ENCODE data around the gene MATCAP1. TPM values are rescaled to one million over a fixed set of nuclear protein-coding genes. Genes with fewer than 3 reads are reported as not detected.

MATCAP1 gene
- total RNA-seq, 1 donor from 2014 or later: 145 TPM

- peaks cover 16% of the 10 kb centered on the region for H3K36me3 Mint-ChIP-seq (ENCODE audit: insufficient read depth)
- H3K4me1 Mint-ChIP-seq (ENCODE audit: low read depth): peaks cover 15% of the 10 kb centered on the region
- peak; percentile 75 for DNase-seq (ENCODE audit: low spot score, unreplicated experiment)
- no peak for TF ChIP-seq CTCF (IDR thresholded peaks at IDR 0.05; ENCODE audit: unreplicated experiment)
- H3K27ac Mint-ChIP-seq: peak within 1 kb of the TSS; percentile 71
- no peaks in the 10 kb centered on the region for H3K9me3 Mint-ChIP-seq (ENCODE audit: low read depth)
- H3K4me3 Mint-ChIP-seq (ENCODE audit: low read depth): peak within 1 kb of the TSS; percentile 80
- no peaks in the 10 kb centered on the region for H3K27me3 Mint-ChIP-seq
Observed at GRCh38 chr16:67191995-67192681, 8.4 kb upstream of the MATCAP1 start, which contains the start of gene E2F4. E2F4 (plus strand) TSS chr16:67192155; CDS start chr16:67192228, 73 bp downstream.

- Mint-ChIP-seq H3K4me3 (ENCODE audit: low read depth) (peak overlapping the region; percentile 80), H3K27ac (no peak overlapping the region), H3K36me3 (ENCODE audit: insufficient read depth) (peaks cover 10% of the 10 kb centered on the region), H3K9me3 (ENCODE audit: low read depth) (no peaks in the 10 kb centered on the region), H3K27me3 (no peaks in the 10 kb centered on the region), H3K4me1 (ENCODE audit: low read depth) (peaks cover 15% of the 10 kb centered on the region)
- no peak for TF ChIP-seq CTCF (IDR thresholded peaks at IDR 0.05; ENCODE audit: unreplicated experiment)
- no peak for DNase-seq (ENCODE audit: low spot score, unreplicated experiment)
Observed at GRCh38 chr16:67191411-67191994, 7.7 kb upstream of the MATCAP1 start.

GRCh38 chr16:67190448-67191399 lies 7.0 kb upstream of the MATCAP1 start:
- Mint-ChIP-seq H3K9me3 (ENCODE audit: low read depth) (no peaks in the 10 kb centered on the region), H3K27me3 (no peaks in the 10 kb centered on the region), H3K36me3 (ENCODE audit: insufficient read depth) (peaks cover 4% of the 10 kb centered on the region), H3K4me3 (ENCODE audit: low read depth) (peak overlapping the region; percentile 80), H3K27ac (no peak overlapping the region), H3K4me1 (ENCODE audit: low read depth) (peaks cover 15% of the 10 kb centered on the region)
- no peak for DNase-seq (ENCODE audit: low spot score, unreplicated experiment)
- TF ChIP-seq CTCF (IDR thresholded peaks at IDR 0.05; ENCODE audit: unreplicated experiment): no peak

GRCh38 chr16:67190041-67190440 lies 6.3 kb upstream of the MATCAP1 start, which contains the start of gene EXOC3L1:
EXOC3L1 (minus strand) TSS chr16:67190136; CDS start chr16:67189676, 460 bp downstream.
- TF ChIP-seq CTCF (IDR thresholded peaks at IDR 0.05; ENCODE audit: unreplicated experiment): no peak
- H3K27me3 Mint-ChIP-seq: peaks cover 6% of the 10 kb centered on the region
- no peak within 1 kb of the TSS for H3K27ac Mint-ChIP-seq
- peaks cover 18% of the 10 kb centered on the region for H3K4me1 Mint-ChIP-seq (ENCODE audit: low read depth)
- H3K36me3 Mint-ChIP-seq (ENCODE audit: insufficient read depth): peaks cover 2% of the 10 kb centered on the region
- H3K9me3 Mint-ChIP-seq (ENCODE audit: low read depth): no peaks in the 10 kb centered on the region
- no peak within 1 kb of the TSS for H3K4me3 Mint-ChIP-seq (ENCODE audit: low read depth)
- no peak for DNase-seq (ENCODE audit: low spot score, unreplicated experiment)

GRCh38 chr16:67188798-67189197 lies 5.0 kb upstream of the MATCAP1 start:
- peaks cover 18% of the 10 kb centered on the region for H3K4me1 Mint-ChIP-seq (ENCODE audit: low read depth)
- peaks cover 7% of the 10 kb centered on the region for H3K27me3 Mint-ChIP-seq
- no peak overlapping the region for H3K27ac Mint-ChIP-seq
- no peak for TF ChIP-seq CTCF (IDR thresholded peaks at IDR 0.05; ENCODE audit: unreplicated experiment)
- no peaks in the 10 kb centered on the region for H3K36me3 Mint-ChIP-seq (ENCODE audit: insufficient read depth)
- no peak for DNase-seq (ENCODE audit: low spot score, unreplicated experiment)
- no peak overlapping the region for H3K4me3 Mint-ChIP-seq (ENCODE audit: low read depth)
- H3K9me3 Mint-ChIP-seq (ENCODE audit: low read depth): no peaks in the 10 kb centered on the region
